HG02885 (cell line): ENCODE results near the gene GFER.

Experiments
- ATAC-seq: cut with Tn5 transposase; IDR thresholded peaks from one replicate; pipeline ENCODE4 v1.9.1; 2021; ENCODE audit warnings: mild to moderate bottlenecking; ENCODE audit not compliant: unreplicated experiment, poor library complexity

Gene GFER

GRCh38 chr16:1973461-1974156 is 10.4 kb upstream of the GFER start:
- no peak for ATAC-seq

- no peak for ATAC-seq
These were observed 9.6 kb upstream of the GFER start for GRCh38 chr16:1974157-1975070.

- no peak for ATAC-seq
These were observed 8.4 kb upstream of the GFER start for GRCh38 chr16:1975432-1976215.

- no peak for ATAC-seq
These were observed 7.8 kb upstream of the GFER start for GRCh38 chr16:1976216-1976520.

- ATAC-seq: no peak
These were observed 6.8 kb upstream of the GFER start for GRCh38 chr16:1976951-1977874.

- ATAC-seq: no peak
These were observed 6.1 kb upstream of the GFER start for GRCh38 chr16:1977875-1978268.

- ATAC-seq: no peak
These were observed 5.4 kb upstream of the GFER start for GRCh38 chr16:1978476-1979120.

GRCh38 chr16:1979271-1980029 is 4.5 kb upstream of the GFER start:
- no peak for ATAC-seq

- no peak for ATAC-seq
These were observed 3.8 kb upstream of the GFER start for GRCh38 chr16:1980030-1980769.

GRCh38 chr16:1980770-1981087 is 3.3 kb upstream of the GFER start:
- ATAC-seq: no peak

GRCh38 chr16:1981398-1981836 is 2.6 kb upstream of the GFER start, which contains the start of gene NOXO1:
NOXO1 (minus strand) TSS chr16:1981469; CDS start chr16:1981179, 290 bp downstream.
- ATAC-seq: no peak

- no peak for ATAC-seq
These were observed 2.0 kb upstream of the GFER start for GRCh38 chr16:1982013-1982433.

- no peak for ATAC-seq
These were observed 926 bp upstream of the GFER start for GRCh38 chr16:1982991-1983543.

- no peak for ATAC-seq
These were observed 593 bp downstream of the GFER start for GRCh38 chr16:1984347-1985225.

- no peak for ATAC-seq
These were observed 1.6 kb downstream of the GFER start for GRCh38 chr16:1985466-1986150.

- ATAC-seq: no peak
These were observed 3.2 kb downstream of the GFER start for GRCh38 chr16:1987198-1987597.
